GM20000 (cell line): ENCODE measurements around the gene GCN1.

Experiments used
- DNase-seq: peaks from one replicate; pipeline ENCODE4 v3.0.0; 2012; ENCODE audit warnings: low spot score
- TF ChIP-seq, protein P1 (sequence below): IDR thresholded peaks from 2 replicates; pipeline ENCODE4 v1.5.1; 2012; ENCODE audit warnings: mild to moderate bottlenecking, control low read depth; ENCODE audit errors: extremely low read depth, missing control alignments

The GCN1 gene

GRCh38 chr12:120132863-120133385, 61.6 kb downstream of the GCN1 start:
- DNase-seq, result peak; percentile 76
- TF ChIP-seq, protein P1, sequence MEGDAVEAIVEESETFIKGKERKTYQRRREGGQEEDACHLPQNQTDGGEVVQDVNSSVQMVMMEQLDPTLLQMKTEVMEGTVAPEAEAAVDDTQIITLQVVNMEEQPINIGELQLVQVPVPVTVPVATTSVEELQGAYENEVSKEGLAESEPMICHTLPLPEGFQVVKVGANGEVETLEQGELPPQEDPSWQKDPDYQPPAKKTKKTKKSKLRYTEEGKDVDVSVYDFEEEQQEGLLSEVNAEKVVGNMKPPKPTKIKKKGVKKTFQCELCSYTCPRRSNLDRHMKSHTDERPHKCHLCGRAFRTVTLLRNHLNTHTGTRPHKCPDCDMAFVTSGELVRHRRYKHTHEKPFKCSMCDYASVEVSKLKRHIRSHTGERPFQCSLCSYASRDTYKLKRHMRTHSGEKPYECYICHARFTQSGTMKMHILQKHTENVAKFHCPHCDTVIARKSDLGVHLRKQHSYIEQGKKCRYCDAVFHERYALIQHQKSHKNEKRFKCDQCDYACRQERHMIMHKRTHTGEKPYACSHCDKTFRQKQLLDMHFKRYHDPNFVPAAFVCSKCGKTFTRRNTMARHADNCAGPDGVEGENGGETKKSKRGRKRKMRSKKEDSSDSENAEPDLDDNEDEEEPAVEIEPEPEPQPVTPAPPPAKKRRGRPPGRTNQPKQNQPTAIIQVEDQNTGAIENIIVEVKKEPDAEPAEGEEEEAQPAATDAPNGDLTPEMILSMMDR, result no peak

GRCh38 chr12:120132054-120132836, 62.3 kb downstream of the GCN1 start:
- TF ChIP-seq, protein P1, result no peak
- DNase-seq, result no peak

GRCh38 chr12:120131116-120131515, 63.4 kb downstream of the GCN1 start:
- no peak for DNase-seq
- TF ChIP-seq, protein P1, result no peak

- no peak for DNase-seq
- TF ChIP-seq, protein P1, result no peak
Measured at GRCh38 chr12:120130011-120130410, 64.5 kb downstream of the GCN1 start.

DNA sequence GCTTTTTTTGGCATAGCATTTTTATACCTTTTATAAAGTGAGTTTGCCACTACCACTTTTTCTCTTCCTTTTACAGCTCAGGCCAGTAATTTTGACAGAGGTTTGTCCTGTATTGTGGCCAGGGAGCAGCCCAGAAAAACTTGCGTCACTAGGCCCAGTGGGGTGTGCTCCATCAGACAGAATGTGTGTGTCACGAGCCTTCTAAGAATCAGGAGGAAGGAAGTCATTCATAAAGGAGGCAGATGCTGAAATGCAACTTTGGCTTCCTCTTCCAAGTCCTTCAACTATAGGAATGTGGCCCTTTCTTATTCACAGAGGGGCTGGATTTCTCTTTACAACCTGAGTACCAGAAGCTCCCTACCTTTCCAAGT, 67.9 kb downstream of the GCN1 start:
- TF ChIP-seq, protein P1, result no peak
- no peak for DNase-seq

GRCh38 chr12:120125792-120126634, 68.5 kb downstream of the GCN1 start:
- TF ChIP-seq, protein P1, result no peak
- DNase-seq, result no peak

DNA sequence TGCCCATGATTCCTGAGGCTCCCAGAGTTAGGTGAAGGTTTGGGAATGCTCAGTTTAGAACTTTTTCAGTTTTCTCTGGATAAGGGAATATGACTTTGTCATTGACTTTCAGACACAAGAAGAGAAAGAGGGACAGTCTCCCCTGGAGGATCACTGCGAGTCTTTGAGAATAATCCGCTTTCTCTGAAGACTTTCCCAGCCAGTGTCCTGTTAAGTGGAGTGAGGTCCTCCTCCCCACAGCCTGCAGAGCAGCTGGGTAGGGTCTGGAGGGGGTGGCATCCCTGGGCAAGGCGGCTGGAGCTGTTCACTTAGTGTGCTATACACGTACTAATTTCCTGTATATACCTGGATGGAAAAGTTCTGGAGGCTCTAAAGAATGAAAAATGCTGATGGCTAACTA, 69.5 kb downstream of the GCN1 start:
- no peak for DNase-seq
- TF ChIP-seq, protein P1, result no peak
